A673 (cell line): ENCODE data around the gene CHAD. TPM values are rescaled to one million over a fixed set of nuclear protein-coding genes. Genes with fewer than 3 reads are reported as not detected.

Experiments used
- BruUV-seq: library from RNA; stranded (reverse); fragments of 400-500 nt; replicated peaks from 2 replicates; lab custom pipeline; 2021; lab: Mats Ljungman, UMichigan
- CTCF ChIA-PET: fragments of 300-600 bp; sonication (Branson Sonifier 250); formaldehyde crosslinking; loops from one replicate; lab custom pipeline; 2022; ENCODE audit warnings: antibody characterized with exemption; lab: Charles Lee
- POLR2A ChIA-PET: fragments of 300-600 bp; sonication (Branson Sonifier 250); formaldehyde crosslinking; loops from one replicate; lab custom pipeline; 2022; ENCODE audit warnings: antibody characterized with exemption; ENCODE audit not compliant: low non-redundant PET; lab: Charles Lee
- DNase-seq: peaks from one replicate; pipeline ENCODE4 v3.0.0-alpha.2; 2015; ENCODE audit warnings: low spot score
- H3K27ac ChIP-seq: fragments of 200-600 bp; sonication (generic); 2 replicates; pipeline ENCODE4 v1.5.1; 2016; ENCODE audit warnings: mixed run types, low read depth, mild to moderate bottlenecking, mixed read lengths, antibody characterized with exemption, low read length; ENCODE audit not compliant: poor library complexity, severe bottlenecking
- H3K27me3 ChIP-seq: fragments of 200-600 bp; sonication (generic); replicated peaks from 2 replicates; pipeline ENCODE4 v1.6.1; 2017; ENCODE audit warnings: mixed run types, low read depth, mild to moderate bottlenecking, mixed read lengths, antibody characterized with exemption, low read length; ENCODE audit not compliant: insufficient read depth, poor library complexity
- H3K36me3 ChIP-seq: fragments of 200-600 bp; sonication (generic); 2 replicates; pipeline ENCODE4 v1.6.1; 2016; ENCODE audit warnings: mixed run types, mild to moderate bottlenecking, mixed read lengths, antibody characterized with exemption, low read length; ENCODE audit not compliant: insufficient read depth, poor library complexity, severe bottlenecking
- H3K4me1 ChIP-seq: fragments of 200-600 bp; sonication (generic); 2 replicates; pipeline ENCODE4 v1.6.1; 2017; ENCODE audit warnings: mixed run types, mild to moderate bottlenecking, mixed read lengths, antibody characterized with exemption, low read length; ENCODE audit not compliant: insufficient read depth, poor library complexity, severe bottlenecking
- H3K4me3 ChIP-seq: fragments of 200-600 bp; sonication (generic); 2 replicates; pipeline ENCODE4 v1.5.1; 2016; ENCODE audit warnings: low read depth, mixed run types, mild to moderate bottlenecking, mixed read lengths, low read length; ENCODE audit not compliant: poor library complexity, severe bottlenecking
- H3K9me3 ChIP-seq: fragments of 200-600 bp; sonication (generic); 2 replicates; pipeline ENCODE4 v1.6.1; 2016; ENCODE audit warnings: mixed run types, low read depth, mild to moderate bottlenecking, mixed read lengths, antibody characterized with exemption, low read length; ENCODE audit not compliant: poor library complexity, severe bottlenecking
- EZH2 ChIP-seq: fragments of 200-600 bp; sonication (generic); IDR thresholded peaks from 2 replicates; pipeline ENCODE4 v1.6.1; 2017; ENCODE audit warnings: borderline replicate concordance, low read depth, mild to moderate bottlenecking, mixed read lengths, antibody characterized with exemption, low read length; ENCODE audit not compliant: poor library complexity, severe bottlenecking
- intact Hi-C: fragments of 100-400 bp; cut with micrococcal nuclease; formaldehyde crosslinking; loops from one replicate; pipeline ENCODE4 v1.10.0; 2022; ENCODE audit not compliant: unreplicated experiment
- total RNA-seq: library from RNA; stranded (reverse); gene quantifications from 2 replicates; pipeline ENCODE4 v1.2.3, GENCODE V29; 2021
- TF ChIP-seq, protein P1 (sequence below): fragments of 300-800, 200-600 bp; sonication (generic); conservative IDR thresholded peaks from 2 replicates; pipeline ENCODE4 v1.5.1; 2017; ENCODE audit warnings: low read depth, mild to moderate bottlenecking, antibody characterized with exemption, low read length, moderate library complexity, mixed read lengths

The CHAD gene
- total RNA-seq, 1 experiment from 2014 or later = not detected

DNA sequence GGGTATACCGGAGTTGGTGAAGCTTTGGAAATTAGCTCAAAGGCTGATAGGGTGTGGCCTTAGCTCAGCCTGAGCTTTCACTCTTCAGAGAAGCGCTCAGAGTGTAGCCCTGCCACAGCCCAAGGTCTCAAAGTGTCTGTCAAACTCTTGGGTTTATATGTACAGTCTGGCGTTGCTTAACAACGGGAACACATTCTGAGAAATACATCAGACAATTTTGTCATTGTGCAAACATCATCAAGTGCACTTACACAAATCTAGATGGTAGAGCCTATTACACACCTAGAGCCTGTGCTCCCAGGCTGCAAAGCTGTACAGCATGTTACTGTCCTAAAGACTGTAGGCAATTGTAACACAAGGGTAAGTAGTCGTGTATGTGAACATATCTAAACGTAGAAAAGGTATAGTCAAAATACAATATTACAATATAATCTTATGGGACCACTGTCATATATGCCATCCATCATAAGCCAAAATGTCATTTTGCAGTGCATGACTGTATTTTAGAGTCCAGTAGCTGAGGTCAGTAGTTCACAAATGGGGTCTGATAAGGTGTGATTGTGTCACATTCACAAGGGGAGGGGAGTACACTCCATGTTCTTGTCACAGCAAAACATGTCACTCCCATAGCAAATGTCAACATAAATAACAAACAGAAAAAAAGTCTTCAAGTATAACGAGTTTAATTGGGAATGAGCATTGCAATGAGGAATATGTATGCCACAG, 20.6 kb downstream of the CHAD start:
- ChIA-PET POLR2A (no interaction called here), CTCF (no interaction called here)
- H3K4me1 ChIP-seq = peaks cover 8% of the 10 kb centered on the region
- H3K4me3 ChIP-seq = no peak overlapping the region
- H3K27me3 ChIP-seq = no peaks in the 10 kb centered on the region
- H3K27ac ChIP-seq = no peak overlapping the region
- no peaks in the 10 kb centered on the region for H3K9me3 ChIP-seq
- no TSS peak for BruUV-seq
- DNase-seq = no peak
- TF ChIP-seq EZH2 = no peak
- TF ChIP-seq, protein P1, sequence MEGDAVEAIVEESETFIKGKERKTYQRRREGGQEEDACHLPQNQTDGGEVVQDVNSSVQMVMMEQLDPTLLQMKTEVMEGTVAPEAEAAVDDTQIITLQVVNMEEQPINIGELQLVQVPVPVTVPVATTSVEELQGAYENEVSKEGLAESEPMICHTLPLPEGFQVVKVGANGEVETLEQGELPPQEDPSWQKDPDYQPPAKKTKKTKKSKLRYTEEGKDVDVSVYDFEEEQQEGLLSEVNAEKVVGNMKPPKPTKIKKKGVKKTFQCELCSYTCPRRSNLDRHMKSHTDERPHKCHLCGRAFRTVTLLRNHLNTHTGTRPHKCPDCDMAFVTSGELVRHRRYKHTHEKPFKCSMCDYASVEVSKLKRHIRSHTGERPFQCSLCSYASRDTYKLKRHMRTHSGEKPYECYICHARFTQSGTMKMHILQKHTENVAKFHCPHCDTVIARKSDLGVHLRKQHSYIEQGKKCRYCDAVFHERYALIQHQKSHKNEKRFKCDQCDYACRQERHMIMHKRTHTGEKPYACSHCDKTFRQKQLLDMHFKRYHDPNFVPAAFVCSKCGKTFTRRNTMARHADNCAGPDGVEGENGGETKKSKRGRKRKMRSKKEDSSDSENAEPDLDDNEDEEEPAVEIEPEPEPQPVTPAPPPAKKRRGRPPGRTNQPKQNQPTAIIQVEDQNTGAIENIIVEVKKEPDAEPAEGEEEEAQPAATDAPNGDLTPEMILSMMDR = no peak
- H3K36me3 ChIP-seq = no peaks in the 10 kb centered on the region
- intact Hi-C loops = no loop called here

DNA sequence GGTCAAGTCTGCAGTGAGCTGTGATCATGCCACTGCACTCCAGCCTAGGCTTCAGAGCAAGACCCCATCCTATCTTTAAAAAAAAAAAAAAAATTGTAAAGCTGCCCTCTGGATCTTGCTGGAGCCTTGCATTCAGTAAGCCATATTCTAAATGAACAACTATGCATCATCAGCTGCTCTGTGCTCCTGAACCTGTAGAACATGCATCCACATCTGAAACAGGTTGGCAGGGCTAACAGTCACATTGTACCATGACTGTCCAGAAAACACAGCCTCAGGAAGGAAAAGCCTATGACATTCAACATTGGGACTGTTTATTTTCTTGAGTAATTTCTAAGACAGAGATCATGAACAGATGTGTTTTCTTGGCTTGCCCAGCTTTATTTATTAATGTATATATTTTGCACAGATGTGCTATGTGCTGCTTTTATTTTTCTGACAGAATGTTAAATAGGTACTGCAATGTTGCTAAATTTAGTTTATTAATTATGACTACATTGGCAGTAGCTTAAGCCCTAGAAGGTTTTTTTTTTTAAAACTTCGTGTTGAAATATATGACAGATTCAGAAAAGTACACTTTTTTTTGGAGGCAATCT, 22.9 kb downstream of the CHAD start:
- no peak overlapping the region for H3K27ac ChIP-seq
- ChIA-PET POLR2A (no interaction called here), CTCF (no interaction called here)
- TF ChIP-seq, protein P1 = no peak
- no peak for TF ChIP-seq EZH2
- H3K4me3 ChIP-seq = no peak overlapping the region
- no peaks in the 10 kb centered on the region for H3K9me3 ChIP-seq
- intact Hi-C loops = no loop called here
- no peak for DNase-seq
- H3K4me1 ChIP-seq = peaks cover 14% of the 10 kb centered on the region
- no peaks in the 10 kb centered on the region for H3K36me3 ChIP-seq
- no peaks in the 10 kb centered on the region for H3K27me3 ChIP-seq
- BruUV-seq = no TSS peak

DNA sequence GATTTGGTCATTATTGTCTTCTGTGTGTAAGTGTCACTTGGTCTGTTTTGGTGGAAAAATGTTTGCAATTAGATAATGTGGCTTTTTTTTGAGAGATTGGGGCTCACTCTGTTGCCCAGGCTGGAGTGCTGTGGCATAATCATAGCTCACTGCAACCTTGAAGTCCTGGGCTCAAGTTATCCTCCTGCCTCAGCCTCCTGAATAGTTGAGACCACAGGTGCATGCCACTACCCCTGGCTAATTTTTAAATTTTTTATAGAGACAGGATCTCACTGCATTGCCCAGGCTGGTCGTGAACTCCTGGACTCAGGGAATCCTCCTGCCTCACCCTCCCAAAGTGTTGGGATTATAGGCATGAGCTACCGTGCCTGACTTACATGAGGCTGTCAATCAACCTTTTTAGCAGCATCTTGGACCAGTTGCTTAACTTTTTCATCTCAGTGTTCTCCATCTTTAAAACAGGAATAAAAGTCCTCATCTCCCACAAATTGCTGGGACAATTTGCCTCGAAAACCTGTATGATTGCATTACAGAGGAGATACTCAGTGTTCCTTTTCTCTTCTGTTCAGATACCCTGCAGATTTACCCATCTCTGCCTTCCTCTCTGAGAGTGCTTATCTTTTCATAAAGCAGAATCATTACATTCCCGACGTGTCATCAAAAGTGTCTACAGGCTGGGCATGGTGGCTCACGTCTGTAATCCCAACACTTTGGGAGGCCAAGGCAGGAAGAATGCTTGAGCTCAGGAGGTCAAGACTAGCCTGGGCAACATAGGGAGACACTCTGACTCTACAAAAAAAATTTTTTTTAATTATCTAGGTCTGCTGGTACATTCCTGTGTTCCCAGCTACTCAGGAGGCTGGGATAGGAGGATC, 23.6 kb downstream of the CHAD start:
- POLR2A ChIA-PET = no interaction called here
- H3K36me3 ChIP-seq = no peaks in the 10 kb centered on the region
- DNase-seq = no peak
- no peaks in the 10 kb centered on the region for H3K27me3 ChIP-seq
- H3K27ac ChIP-seq = no peak overlapping the region
- no peak overlapping the region for H3K4me3 ChIP-seq
- H3K9me3 ChIP-seq = no peaks in the 10 kb centered on the region
- CTCF ChIA-PET = no interaction called here
- intact Hi-C loops = no loop called here
- H3K4me1 ChIP-seq = peaks cover 14% of the 10 kb centered on the region
- no peak for TF ChIP-seq EZH2
- TF ChIP-seq, protein P1 = no peak
- no TSS peak for BruUV-seq
